ENCODE data around the gene MRPS18B. TPM values are rescaled to one million over a fixed set of nuclear protein-coding genes. Genes with fewer than 3 reads are reported as not detected.
A peak's percentile ranks its signal among the peaks of the same experiment; 100 is the strongest.

The MRPS18B gene
- total and polyA plus RNA-seq, 2 of the 13 experiments (the other 11 are each of a cell fraction or from before 2014, with no cell fraction given), result 125 to 131 TPM

- peak; percentile 58; the same call in 1 of the 2 replicates for TF ChIP-seq ZNF318 (CRISPR knock-in tag; IDR thresholded peaks at IDR 0.05)
- peak; percentile 80 for TF ChIP-seq FOXK2 (IDR thresholded peaks at IDR 0.05)
- 0 out of 2 replicates have a peak, but pooled peaks have one; percentile 11 for TF ChIP-seq RELA (CRISPR knock-in tag; IDR thresholded peaks at IDR 0.05)
- TF ChIP-seq ZBTB38 (CRISPR knock-in tag; IDR thresholded peaks at IDR 0.05), result peak; percentile 72; the same call in 1 of the 2 replicates
- TF ChIP-seq ZBTB4 (CRISPR knock-in tag; IDR thresholded peaks at IDR 0.05; ENCODE audit: borderline replicate concordance), result no peak
- peak; percentile 75 for TF ChIP-seq IRX3 (CRISPR knock-in tag; IDR thresholded peaks at IDR 0.05; ENCODE audit: borderline replicate concordance, low read depth)
- peak; percentile 89 for TF ChIP-seq SP2 (CRISPR knock-in tag; IDR thresholded peaks at IDR 0.05)
- 0 out of 2 replicates have a peak, but pooled peaks have one; percentile 31 for TF ChIP-seq ZNF616 (CRISPR knock-in tag; IDR thresholded peaks at IDR 0.05; ENCODE audit: low read depth)
- peak; percentile 21; the same call in 1 of the 2 replicates for TF ChIP-seq ZNF609 (CRISPR knock-in tag; IDR thresholded peaks at IDR 0.05; ENCODE audit: borderline replicate concordance)
Measured at GRCh38 chr6:30616811-30617564, 652 bp upstream of the MRPS18B start, which contains the start of gene PPP1R10 (continued).

Measured in HepG2 (cell line).